ENCODE measurements around the gene ZNF577.
A peak's percentile ranks its signal among the peaks of the same experiment; 100 is the strongest.
"Not testable (repeated sequence)": the region's sequence is repeated elsewhere in the genome, so short reads cannot be mapped to it uniquely, and the experiment has no call there.

ZNF577 gene

DNA sequence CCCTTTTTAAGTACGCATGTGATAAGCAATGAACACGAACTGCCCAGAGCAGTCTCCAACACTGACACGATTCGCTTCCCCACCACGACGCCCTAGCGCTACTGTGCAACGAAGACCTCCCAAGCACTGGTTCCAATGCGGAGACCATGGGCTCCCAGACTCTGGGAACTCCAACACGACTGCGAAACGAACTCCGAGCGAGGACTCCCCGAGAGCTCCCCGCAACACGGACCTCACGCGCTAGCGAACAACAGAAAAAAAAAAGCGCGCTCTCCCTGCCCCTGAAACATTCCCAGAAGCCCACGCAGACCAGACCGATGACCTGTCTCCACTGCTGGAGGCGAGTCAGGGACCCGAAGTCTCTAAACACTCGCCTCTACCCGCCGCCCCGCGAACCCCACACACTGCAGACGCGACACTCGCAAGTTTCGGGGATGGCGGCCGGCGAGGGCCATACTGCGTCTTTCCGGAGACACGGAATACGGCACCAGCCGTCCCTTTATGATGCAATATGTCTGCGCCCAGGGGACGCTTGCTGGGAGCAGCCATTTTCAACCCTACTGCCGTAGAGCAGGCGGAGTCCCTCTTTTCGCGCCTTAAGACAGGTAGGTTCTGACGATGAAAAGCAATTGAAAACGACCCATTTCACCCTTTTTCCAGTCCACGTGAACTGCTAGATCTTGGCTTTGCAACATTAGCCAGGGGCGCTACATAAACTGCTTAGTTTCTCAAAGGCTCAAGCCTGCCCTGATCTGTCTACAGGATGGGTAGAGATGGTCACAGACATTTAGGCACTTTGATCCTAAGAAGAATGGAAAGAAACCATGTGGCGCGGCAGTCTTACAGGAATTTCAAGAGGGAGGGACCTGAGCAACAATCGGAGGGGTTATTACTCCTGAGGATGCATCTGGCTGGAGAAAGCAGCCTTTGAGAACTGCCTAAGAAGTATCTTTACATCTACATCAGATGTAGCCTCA lies at the start of gene ZNF577:
Gene ZNF577 (minus strand): TSS at position 430 of the 977 bp plus-strand sequence. CDS start 7,569 bp downstream, outside the sequence.
- no peak for DNase-seq

DNA sequence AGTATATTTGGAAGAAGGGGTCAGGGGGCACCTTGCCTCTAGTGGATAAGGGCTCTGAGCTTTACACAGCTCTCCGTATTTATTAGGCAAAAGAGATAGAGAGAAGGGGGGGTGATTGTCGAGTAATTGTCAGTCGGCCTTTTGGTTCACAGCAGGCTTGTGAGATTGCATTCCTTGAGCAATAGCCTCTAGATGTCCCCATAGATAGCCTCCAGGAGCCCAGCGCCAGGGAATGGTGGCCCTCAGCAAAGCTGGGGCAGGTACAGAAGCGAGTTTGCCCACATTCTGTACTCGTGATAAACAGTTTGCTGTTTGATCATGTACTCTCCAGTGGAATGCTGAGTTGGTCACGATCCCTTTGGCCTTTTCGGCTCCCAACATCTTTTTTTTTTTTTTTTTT lies 44.2 kb upstream of the ZNF577 start:
- no peak for DNase-seq

GRCh38 chr19:51927859-51928258 lies 40.1 kb upstream of the ZNF577 start:
- no peak for DNase-seq

GRCh38 chr19:51926784-51927741 lies 39.3 kb upstream of the ZNF577 start, which contains the start of gene ZNF613:
ZNF613 (plus strand) TSS chr19:51927472; CDS start chr19:51936221, 8,749 bp downstream.
- peak; percentile 82 for DNase-seq

GRCh38 chr19:51926426-51926783 lies 38.7 kb upstream of the ZNF577 start:
- DNase-seq, result no peak

DNA sequence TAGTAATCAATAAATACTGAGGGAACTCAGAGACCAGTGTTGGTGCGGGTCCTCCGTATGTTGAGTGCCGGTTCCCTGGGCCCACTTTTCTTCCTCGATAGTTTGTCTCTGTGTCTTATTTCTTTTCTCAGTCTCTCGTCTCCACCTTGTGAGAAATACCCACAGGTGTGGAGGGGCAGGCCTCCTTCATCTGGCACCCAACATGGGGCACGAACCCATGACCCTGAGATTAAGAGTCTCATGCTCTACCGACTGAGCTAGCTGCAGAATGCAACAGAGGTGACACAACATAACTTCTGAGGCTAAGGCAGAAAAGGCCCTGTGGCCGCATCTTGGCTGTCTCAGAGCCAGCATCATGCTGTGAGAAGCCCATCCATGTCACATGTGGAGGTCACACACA lies 34.2 kb upstream of the ZNF577 start:
- DNase-seq, result no peak

DNA sequence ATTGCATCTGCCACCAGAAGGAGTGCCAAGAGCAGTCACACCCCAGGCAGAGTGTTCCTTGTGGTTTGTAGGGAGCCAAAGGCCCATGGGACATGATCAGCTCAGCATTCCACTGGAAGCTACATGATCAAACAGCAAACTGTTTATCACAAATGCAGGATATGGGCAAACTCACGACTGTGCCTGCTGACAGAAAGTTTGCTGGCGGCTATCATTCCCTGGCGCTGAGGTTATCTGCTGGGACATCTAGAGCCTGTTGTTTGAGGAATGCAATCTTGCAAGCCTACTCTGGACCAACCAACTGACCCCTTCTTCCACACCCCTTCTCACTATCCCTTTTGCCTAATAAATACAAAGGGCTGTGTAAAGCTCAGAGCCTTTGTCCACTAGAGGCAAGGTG lies 31.9 kb upstream of the ZNF577 start:
- no peak for DNase-seq

DNA sequence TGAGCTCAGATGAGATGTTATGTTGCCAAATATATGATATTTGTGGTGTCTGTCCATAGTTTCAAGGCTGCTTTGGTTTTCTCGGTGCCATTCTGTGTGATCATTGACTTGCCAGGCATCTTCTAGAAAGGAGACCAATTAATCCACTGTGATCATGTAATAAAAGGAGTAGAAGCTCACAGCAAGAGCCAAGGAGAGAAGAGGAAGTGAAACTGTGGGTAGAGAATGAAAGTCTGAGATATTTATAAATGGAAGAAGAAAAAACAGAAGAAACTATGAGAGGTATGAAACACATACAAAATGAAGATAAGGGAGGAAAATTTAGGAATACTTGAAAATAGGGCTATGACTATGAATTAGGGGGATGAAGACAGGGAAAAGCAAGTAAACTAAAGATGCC lies 28.4 kb upstream of the ZNF577 start:
- no peak for DNase-seq

DNA sequence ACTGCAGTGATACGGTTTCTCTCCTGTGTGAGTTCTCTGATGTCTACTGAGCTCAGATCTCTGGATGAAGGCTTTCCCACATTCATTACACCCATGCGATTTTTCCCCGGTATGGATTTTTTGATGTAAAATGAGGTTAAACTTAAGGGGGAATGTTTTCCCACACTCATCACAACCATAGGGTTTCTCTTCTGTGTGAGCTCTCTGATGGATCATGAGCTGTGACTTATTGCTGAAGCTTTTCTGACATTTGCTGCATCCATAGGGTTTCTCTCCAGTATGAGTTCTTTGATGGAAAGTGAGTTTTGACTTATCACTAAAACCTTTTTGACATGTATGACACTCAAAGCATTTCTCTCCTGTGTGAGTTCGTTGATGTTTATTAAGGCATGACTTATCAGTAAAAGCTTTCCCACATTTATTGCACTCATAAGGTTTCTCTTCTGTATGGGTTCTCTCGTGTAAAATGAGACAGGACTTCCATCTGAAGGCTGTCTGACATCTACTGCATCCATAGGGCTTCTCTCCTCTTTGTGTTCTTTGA lies 27.6 kb upstream of the ZNF577 start:
- no peak for DNase-seq

- DNase-seq, result not testable (repeated sequence)
Measured at GRCh38 chr19:51907981-51908380, 20.2 kb upstream of the ZNF577 start.

GRCh38 chr19:51906108-51906507 lies 18.4 kb upstream of the ZNF577 start:
- not testable (repeated sequence) for DNase-seq

GRCh38 chr19:51905639-51906038 lies 17.9 kb upstream of the ZNF577 start:
- not testable (repeated sequence) for DNase-seq

DNA sequence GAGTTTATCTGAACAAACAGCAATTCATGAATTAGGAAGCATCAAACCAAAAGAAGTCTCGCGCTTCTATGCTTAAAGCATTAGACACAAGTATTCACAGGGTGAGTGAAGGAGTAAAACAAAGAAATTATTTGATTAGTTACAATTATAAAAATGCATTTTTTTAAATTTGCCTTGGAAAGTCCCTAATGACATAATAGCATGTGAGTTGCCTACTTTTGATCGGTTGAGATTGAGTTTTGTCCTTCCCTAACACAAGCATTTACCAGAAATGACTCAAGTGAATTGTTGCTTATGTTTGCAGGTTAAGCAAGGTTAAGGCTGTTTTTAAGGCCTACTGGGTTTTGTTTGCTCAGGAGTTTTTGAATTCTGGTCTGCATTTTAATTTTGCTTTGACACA lies 17.5 kb upstream of the ZNF577 start:
- DNase-seq, result no peak

GRCh38 chr19:51904331-51905165 lies 16.8 kb upstream of the ZNF577 start, which contains the start of gene ZNF649:
ZNF649 (minus strand) TSS chr19:51905017; CDS start chr19:51900107, 4,910 bp downstream.
- DNase-seq, result no peak

DNA sequence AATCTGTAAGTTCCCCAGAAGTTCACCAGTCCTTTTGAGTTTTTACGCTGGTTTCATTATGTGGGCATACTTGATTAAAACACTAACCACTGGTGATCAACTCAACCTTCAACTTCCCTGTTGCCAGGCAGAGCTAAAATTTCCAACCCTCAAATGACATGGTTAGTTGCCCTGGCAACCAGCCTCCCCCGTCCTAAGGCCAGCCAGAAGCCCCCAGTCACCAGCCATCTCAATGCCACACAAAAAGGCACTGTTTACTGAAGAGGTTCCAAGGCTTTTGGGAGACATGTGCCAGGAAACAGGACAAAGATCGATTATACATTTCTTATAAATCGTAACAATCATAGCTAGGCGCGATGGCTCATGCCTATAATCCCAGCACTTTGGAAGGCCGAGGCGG lies 15.4 kb upstream of the ZNF577 start:
- DNase-seq, result no peak

DNA sequence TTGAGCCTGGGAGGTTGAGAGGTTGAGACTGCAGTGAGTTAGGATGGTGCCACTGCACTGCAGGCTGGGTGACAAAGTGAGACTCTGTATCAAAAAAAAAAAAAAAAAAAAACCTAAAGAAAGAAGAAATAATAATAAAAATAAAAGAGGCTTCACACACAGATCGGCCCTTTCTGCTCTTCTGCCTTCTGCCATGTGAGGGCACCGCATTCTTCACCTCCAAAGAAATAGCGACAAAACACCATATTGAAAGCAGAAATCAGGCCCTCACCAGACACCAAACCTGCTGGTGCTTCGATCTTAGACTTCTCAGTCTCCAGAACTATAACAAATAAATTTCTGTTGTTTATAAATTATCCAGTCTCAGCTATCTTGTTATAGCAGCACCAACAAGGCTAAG lies 14.1 kb upstream of the ZNF577 start:
- no peak for DNase-seq

GRCh38 chr19:51891193-51891747 lies 3.5 kb upstream of the ZNF577 start:
- DNase-seq, result no peak

DNA sequence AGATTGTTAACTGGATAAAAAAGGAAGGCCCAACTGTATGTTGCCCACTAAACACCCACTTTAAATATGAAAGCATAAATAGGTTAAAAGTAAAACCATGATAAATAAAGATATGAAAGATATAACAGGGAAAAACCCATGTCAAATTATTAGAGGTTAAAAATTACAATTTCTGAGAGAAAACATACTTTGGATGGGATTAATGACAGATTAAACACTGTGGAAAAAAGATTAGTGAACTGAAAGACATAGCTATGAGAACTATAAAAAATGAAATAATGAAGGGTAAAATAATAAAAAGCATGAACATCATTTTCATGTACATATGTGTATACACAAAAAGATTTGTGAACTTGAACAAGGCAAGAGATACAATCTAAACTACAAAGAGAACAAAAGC lies 2.2 kb upstream of the ZNF577 start:
- no peak for DNase-seq

GRCh38 chr19:51884713-51885112 lies 3.0 kb downstream of the ZNF577 start:
- DNase-seq, result no peak

GRCh38 chr19:51882518-51882917 lies 5.2 kb downstream of the ZNF577 start:
- DNase-seq, result no peak

DNA sequence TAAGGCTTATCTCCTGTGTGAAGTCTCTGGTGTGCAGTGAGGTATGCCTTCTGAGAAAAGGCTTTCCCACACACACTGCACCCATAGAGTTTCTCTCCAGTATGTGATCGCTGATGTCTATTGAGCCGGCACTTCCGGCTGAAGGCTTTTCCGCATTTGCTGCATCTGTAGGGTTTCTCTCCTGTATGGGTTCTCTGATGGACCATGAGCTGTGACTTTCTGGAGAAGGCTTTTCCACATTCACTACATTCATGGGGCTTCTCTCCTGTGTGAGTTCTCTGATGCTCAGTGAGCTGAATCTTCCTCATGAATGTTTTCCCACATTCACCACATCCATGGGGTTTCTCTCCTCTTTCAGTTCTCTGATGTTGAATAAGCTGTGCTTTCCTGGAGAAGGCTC lies 14.7 kb downstream of the ZNF577 start:
- no peak for DNase-seq
